Activated T-cell treated with anti-CD3 and anti-CD28 coated beads for 1 hour (primary cell): ENCODE results near the gene UBTD2.
"Not testable (repeated sequence)": the region's sequence is repeated elsewhere in the genome, so short reads cannot be mapped to it uniquely, and the experiment has no call there.

ENCODE experiments used
- DNase-seq: peaks from one replicate; pipeline ENCODE4 v3.0.0-alpha.2; 2020; ENCODE audit warnings: low read depth

UBTD2 gene

DNA sequence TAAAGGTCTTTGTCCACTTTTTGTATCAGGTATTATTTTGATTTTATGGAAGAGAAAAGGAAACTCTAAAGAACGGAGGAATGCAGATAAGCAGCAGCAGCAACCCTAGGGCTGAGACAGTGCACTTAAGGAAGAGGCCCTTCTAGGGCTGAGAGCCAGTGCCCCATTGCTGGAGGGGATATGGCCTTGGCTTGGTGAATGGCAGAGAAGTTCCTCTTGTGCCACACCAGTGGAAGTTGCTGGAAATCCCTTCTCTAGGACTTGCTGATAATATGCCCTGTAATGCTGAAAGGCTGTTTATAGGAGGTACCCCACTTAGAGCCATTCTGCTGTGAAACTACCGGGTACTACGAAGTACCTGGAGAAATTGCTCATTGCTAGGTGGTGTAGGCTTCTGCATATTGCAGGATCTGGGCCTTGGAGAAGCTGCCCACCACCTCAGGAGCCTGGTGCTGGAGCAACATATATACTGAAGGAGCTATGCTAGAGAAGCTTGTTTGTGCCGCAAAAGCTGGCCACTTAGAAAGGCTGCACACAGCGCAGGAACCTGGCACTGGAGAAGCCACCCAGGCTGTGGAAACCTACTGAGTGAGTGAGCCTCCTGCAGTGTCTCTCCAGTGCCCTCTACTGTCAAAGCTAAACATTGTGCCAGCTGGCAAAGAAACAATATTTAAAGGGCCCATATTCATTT lies 9.6 kb upstream of the UBTD2 start:
- peak; percentile 12 for DNase-seq

DNA sequence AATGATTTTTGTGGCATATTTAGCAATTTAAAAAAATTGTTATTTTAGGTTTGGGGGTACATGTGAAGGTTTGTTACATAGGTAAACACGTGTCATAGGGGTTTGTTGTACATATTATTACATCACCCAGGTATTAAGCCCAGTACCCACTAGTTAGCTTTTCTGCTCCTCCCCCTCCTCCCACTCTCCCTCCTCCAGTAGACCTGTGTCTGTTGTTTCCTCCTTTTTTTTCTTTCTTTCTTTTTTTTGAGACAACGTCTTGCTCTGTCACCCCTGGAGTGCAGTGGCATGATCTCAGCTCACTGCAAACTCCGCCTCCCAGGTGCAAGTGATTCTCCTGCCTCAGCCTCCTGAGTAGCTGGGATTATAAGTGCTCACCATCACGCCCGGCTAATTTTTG lies 8.3 kb upstream of the UBTD2 start:
- DNase-seq: not testable (repeated sequence)

DNA sequence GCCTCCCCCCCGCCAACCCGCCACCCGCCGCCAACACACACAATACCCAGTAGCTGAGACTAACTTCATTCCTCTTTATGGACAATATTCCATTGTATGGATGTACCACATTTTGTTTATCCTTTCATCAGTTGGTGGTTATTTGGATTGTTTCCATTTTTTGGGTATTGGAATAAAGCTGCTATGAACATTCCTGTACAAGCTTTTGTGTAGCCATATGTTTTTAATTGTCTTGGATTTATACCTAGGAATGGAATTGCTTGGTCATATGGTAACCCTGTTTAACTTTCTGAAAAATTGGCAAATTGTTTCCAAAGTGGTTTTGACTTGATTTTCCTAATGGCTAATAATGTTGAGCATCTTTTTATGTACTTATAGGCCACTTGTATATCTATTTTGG lies 4.9 kb upstream of the UBTD2 start:
- DNase-seq: no peak

DNA sequence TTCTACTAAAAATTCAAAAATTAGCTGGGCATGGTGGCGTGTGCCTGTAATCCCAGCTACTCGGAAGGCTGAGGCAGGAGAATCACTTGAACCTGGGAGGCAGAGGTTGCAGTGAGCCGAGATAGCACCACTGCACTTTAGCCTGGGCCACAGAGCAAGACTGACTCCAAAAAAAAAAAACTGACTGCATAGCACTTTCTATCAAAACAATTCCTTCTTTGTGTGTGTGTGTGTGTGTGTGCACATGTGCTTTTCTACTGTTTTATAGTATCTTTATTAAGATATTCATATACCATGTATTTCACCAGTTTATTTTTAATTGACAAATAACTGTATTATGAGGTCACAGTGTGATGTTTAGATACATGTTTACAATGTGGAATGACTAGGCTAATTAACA lies 3.6 kb upstream of the UBTD2 start:
- DNase-seq: not testable (repeated sequence)

DNA sequence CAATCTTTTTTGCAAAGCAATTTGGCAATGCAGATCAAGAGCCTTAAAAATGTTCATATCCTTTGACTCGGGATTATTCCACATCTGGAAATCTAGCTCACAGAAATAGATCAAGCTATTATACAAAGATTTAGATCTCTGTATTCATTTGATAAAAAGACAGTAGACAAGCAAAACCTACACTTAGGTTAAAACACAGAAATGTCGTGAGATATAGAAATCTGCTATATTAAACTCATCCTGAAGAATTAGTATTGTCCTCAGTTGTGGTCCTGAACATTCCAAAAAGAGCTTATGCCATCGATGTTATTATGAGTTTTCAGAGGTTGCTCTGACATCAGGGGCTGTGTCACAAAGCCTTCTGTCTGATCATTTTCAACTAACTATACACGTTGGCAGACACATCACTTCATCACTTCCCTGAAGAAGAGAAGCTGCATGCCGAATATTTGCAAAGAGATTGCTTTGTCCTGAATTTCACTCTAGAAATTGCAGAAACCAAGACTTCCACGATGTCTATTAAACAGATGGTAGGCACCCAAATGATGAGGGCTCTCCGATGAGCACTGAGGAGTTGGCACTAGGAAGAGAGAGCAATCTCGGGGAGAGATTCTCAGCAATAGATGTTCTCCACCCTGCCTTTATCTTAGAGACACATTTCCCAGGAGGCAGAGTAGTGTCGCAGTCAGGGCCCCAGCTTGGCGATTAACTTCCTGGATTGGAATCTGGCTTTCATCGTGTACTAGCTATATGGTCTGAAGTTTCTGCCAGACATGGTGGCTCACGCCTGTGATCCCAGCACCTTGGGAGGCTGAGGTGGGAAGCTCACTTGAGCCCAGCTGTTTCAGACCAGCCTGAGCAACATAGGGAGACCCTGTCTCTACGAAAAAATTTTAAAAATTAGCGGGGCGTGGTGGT lies 1.9 kb upstream of the UBTD2 start:
- DNase-seq: no peak

DNA sequence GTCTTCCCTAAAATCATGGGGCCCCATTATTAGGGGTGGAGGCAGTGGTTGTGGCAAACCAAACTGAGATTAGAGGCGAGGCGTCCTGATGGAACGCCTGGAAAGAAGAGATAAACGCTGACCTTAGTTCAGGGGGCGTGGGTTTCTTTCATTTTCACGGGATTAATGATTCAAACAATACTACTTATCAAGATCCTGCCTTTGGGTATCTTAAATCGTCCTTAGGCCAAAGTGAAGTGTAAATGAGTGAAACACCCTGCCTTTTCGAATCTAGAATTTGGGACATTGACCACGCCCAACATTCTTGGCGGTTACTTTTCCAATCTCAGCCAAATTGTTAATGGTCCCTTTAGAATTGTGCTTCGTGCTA lies 1.0 kb upstream of the UBTD2 start:
- DNase-seq: no peak

DNA sequence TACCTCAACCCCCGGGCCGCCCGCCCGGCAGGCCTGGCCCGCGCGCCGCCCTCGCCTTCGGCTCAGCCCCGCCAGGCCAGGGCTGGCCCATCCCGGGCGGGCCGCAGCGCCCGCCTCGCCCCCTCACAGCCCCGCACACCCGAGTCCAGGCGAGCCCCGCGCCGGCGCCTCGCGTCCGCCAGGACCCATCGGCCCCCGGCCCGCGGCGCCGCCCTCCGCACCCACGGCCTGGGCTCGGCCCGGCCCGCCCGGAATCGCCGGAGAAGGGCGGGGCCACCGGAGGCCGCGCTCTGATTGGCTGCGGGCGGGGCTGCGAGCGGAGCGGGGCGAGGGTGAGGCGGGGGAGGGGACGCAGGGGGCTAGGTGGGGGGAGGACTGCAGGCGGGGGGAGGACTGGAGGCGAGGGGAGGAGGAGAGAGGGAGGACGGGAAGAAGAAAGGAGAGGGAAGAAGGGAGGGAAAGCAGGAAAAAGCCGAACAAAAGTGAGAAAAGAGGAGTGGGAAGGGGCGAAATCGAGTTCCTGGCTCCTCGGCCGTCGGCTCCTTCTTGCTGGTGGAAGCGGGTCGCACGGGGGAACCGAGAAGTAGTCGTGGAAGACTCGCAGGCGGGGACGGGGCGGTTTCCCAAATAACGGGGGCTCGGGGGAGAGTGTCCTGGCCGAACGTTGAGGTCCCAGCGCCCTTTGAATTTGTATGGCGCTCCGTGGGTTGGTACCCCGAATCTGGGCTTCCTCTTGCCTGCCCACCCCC lies 472 bp upstream of the UBTD2 start:
- peak; percentile 70 for DNase-seq

DNA sequence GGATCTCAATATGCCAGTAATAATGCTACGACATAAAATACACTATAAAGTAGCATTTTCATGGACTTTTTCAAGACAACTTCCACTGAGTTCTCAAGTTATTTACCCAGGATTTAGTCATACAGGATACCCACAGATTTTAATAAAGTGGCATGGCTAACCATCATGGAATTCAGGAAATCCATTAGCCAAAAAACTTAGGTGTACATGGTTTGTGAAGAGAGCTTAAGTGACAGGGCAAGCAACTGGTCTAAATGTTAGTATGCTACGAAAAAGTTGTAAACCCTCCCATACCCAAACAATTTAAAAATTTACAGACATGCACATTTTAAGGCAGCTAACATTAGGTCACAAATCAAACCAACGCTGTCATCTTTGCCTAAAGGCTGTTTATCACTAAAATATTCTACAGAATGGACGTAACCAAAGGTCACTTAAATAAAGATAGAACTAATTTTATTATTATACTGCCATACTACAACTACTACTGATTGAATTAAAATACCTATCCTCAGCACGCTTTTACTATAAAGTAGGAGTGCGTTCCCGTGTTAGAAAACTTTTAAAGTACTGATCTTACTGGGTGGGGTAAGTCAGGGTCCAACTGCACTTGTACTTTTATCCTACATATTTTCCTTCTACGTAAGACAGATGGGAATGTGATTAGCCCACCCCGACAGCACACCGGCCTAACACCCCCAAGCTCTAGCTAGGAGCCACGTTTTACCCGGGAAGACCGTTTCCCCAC lies 1.1 kb downstream of the UBTD2 start:
- DNase-seq: no peak

DNA sequence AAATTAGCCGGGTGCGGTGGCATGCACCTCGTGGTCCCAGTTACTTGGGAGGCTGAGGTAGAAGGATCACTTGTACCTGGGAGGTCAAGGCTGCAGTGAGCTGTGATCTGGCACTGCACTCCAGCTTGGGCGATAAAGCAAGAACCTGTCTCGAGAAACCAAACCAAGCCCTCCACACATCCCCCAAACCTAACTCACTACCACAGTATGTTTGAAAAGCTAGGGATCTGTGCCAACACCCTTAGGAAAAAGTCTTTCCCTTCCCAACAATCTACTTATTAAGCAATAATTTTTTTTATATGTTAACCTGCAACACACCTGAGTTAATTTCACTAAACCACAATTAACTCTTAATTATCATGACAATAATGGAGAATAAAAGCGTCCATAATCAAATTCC lies 2.2 kb downstream of the UBTD2 start:
- DNase-seq: no peak

DNA sequence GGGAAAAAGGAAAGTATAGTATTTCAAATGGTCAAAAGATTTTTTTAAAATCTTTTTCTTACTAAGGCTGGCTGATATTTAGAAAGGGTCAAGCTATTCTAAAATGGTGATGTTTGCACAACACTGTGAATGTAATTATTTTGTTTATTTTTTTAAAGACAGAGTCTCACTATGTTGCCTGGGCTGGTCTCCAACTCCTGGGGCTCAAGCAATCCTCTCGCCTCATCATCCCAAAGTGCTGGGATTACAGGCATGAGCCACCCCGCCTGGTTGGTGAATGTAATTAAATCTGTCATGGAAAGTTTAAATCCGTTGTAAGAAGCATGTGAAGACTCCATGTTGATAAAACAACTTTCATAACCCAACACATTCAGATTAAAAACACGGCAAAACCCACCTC lies 2.6 kb downstream of the UBTD2 start:
- no peak for DNase-seq

DNA sequence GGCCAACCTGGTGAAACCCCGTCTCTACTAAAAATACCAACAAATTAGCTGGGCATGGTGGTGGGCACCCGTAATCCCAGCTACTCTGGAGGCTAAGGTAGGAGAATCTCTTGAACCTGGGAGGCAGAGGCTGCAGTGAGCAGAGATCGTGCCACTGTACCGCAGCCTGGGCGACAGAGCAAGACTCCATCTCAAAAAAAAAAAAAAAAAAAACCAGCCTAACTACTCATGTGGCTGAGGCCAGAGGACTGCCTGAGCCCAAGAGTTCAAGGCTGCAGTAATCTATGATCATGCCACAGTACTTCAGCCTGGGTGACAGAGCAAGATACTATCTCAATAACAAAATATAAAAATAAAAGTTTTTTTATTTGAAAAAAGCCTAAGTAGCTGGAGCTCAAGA lies 3.2 kb downstream of the UBTD2 start:
- DNase-seq: no peak

DNA sequence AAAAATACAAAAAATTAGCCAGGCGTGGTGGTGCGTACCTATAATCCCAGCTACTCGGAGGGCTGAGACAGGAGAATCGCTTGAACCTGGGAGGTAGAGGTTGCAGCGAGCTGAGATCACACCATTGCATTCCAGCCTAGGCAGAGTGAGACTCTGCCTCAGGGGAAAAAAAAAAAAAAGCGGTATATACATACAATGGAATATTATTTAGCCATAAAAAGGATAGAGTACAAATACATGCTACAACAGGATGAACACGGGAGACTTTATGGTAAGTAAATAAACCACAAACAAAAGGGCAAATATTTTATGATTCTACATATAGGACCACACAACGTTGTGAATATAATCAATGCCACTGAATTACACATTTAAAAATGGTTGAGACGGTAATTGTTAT lies 5.2 kb downstream of the UBTD2 start:
- DNase-seq: no peak

DNA sequence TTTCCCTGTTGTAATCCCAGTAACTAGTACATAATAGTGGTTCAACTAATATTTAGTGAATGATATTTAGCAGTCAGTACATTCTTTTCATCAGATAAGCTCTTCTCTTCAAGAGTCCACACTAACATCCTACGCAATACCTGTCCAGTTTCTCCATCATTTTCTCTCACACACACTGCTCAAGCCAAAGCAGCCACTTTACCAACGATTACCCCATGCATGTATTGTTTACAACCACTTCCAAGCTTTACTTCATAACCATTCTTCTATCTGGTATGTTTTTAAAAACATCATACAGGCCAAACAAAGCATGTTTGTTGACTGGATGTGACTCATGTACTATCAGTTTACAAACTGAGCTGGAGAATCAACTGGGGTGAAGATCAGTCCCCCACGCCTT lies 7.3 kb downstream of the UBTD2 start:
- DNase-seq: no peak

DNA sequence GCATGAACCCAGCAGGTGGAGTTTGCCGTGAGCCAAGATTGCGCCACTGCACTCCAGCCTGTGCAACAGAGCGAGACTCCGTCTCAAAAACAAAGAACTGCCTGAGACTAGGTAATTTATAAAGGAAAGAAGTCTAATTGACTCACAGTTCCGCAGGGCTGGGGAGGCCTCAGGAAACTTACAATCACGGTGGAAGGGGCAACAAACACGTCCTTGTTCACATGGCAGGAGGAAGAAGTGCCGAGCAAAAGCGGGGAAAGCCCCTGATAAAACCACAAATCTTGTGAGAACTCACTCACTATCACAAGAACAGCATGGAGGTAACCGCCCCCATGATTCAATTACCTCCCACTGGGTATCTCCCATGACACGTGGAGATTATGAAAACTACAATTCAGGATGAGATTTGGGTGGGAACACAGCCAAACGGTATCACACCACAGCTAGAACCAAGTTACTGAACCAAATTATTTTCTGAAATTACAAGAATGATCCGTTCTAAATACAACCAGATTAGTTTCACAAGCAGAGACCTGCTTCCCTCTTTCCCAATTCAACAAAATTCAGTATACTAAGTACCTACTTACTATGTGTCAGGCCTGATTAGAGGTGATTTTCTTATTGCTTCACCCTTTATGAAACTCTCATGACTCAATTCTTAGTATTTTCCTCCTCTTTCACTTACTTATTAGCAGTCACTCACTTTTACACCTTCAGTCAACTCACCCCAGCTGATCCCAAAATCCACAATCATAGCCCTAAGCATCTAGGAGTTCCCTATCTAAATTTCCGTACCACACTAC lies 8.4 kb downstream of the UBTD2 start:
- no peak for DNase-seq

DNA sequence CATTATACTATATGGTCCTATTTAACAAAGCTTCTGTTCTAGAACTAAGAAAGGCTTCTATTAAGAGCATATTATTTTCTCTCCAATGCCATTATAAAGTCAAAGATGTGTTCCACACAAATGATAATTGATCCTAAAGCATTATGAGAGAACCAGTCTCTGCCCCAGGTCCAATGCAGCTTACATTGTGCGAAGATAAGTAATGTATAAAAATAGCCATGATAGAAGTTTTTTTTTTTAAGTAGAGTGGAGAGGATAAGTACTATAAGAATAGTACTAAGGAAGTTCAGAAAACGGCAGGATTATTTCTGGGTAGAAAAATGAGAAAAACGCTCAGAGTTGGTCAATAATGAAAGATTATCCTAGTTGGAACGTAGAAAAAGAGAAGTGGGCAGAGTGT lies 15.6 kb downstream of the UBTD2 start:
- no peak for DNase-seq

DNA sequence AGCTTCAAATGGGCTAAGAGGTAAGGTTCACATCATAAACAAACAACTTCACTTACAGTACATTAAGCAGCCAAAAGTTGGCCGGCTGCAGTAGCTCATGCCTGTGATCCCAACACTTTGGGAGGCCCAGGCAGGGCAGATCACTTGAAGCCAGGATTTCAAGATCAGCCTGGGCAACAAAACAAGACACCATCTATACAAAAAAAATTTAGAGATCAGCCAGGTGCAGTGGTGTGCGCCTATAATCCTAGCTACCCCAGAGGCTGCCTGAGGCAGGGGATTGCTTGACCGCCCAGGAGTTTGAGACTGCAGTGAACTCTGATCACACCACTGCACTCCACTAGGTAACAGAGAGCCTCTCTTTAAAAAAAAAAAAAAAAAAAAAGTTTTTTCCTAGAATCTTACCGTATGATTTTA lies 16.9 kb downstream of the UBTD2 start:
- no peak for DNase-seq

DNA sequence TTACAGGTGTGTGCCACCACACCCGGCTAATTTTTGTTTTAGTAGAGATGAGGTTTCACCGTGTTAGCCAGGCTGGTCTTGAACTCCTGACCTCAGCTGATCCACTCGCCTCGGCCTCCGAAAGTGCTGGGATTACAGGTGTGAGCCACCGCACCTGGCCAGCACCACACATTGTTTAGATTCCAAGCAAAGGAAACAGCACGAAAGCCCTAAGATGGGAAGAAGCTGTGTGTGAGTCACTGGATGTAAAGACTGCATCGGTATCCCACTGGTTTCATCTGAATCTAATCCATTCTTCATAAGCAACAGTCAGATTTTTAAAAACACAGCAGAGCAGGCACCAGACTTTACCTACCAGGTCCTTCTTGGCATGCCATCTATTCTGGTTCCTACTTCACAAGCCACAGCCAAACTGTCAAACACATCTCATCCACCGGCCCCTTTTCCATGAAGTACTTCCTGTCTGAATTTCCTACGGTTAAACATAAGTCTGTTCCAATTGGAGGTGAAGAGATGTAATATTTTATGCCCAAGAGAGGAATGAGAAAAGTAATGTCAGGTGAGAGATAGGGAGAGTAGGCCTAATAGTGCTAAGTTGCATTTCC lies 17.4 kb downstream of the UBTD2 start:
- DNase-seq: no peak

DNA sequence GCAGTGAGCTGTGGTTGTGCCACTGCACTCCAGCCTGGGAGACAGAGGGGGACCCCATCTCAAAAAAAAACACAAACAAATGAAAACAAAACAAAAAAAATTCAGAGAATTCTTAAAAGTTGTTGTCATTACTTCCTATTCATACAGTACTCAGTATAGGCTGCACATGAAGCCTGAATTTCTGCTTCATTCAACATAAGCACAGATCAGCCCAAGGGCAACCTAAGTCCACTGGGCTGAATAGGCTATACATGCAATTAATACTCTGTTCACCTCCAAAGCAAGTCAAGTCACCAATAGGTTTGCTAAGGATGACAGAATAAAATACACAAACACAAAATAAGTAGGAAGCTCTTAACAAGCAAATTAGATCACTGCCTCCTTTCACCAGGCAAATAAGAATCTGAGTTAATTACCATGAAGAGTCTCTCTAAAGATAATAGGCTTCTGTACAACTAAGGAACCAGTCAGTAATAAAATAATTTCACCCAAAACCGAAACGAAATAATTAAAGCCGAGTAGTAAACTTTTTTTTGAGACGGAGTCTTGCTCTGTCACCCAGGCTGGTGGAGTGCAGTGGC lies 18.7 kb downstream of the UBTD2 start:
- no peak for DNase-seq

DNA sequence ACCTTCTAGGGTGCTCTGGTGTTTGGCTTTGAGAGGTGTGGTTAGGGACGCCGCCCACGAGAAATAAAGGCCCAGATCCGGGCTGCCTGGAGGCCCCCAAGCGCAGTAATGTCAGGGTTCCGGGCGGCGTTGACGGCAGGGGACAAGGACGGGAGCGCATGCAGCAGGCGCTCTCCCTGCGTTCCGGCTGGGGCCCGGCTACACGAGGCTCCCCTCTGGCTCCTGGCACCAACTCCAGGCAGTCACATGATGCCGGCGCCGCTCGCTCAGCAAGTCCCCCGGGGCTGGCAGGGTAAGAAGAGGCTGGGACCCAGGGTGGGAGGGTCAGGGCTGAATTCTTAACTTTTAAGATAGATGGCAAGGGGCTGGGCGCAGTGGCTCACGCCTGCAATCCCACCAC lies 28.1 kb downstream of the UBTD2 start:
- no peak for DNase-seq

DNA sequence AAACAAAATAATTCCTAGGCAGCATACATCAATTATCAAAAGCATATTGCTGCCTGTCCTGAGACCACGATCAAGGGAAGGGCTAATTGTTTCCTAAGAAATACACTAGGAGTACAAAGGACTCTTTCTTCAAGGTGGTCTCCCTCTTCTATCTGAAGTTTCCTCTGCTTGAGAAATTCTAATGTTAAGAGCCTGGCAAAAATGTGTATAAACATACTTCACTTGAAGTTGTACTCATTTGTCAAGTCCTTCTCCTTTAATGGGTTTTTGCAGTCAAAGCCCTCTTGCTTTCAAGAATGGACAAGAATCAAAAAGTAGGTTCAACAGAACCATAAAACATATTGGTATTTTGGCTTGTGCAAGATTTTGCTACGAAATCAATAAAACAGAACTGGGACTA lies 31.1 kb downstream of the UBTD2 start:
- DNase-seq: no peak

DNA sequence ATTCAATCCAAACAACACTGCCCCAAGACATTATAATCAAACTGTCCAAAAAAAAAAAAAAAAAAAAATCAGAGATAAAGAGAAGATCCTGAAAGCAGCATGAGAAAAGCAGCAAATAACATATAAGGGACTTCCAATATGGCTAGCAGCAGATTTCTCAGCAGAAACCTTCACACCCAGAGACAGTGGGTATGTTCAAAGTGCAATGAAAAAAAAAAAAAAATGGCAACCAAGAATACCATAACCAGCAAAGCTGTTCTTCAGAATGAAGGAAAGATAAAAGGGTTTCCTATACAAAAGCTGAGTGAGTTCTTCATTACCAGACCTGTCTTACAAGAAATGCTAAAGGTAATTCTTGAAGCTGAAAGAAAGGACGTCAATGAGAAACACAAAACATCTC lies 32.1 kb downstream of the UBTD2 start:
- DNase-seq: no peak
